Tibial artery (tissue), 4 donors: Measurements from ENCODE around the gene DGCR2.
"Not testable (repeated sequence)": the region's sequence is repeated elsewhere in the genome, so short reads cannot be mapped to it uniquely, and the experiment has no call there.

Source experiments
- DNase-seq, 2 donors: peaks; one replicate each; pipeline ENCODE4 v3.0.0-alpha.2; 2019
- H3K27ac ChIP-seq, 2 donors: fragments of 200-600 bp; sonication (generic) in 1 of 2; 1 replicate in 1 of 2; 2 replicates in 1 of 2; pipeline ENCODE4 v1.5.1; 2018 to 2019; ENCODE audit warnings: mild to moderate bottlenecking in 1 of 2
- H3K27me3 ChIP-seq, 2 donors: fragments of 200-600 bp; sonication (generic) in 1 of 2; one replicate each; pipeline versions ENCODE4 v1.5.1 to v1.6.0; 2016 to 2019
- H3K36me3 ChIP-seq, 3 donors: fragments of 200-600 bp; sonication (generic) in 2 of 3; one replicate each; pipeline ENCODE4 v1.5.1; 2016 to 2019; ENCODE audit warnings: mild to moderate bottlenecking in 2 of 3
- H3K4me1 ChIP-seq, 4 donors: fragments of 200-600 bp; sonication (generic) in 2 of 4; 1 replicate in 3 of 4; 2 replicates in 1 of 4; pipeline ENCODE4 v1.5.1; 2016 to 2019
- H3K4me3 ChIP-seq, 2 donors: fragments of 200-600 bp; sonication (generic) in 1 of 2; 1 replicate in 1 of 2; 2 replicates in 1 of 2; pipeline ENCODE4 v1.5.1; 2018 to 2019; ENCODE audit warnings: mild to moderate bottlenecking in 2 of 2
- H3K9me3 ChIP-seq, 3 donors: fragments of 200-600 bp; sonication (generic) in 1 of 3; one replicate each; pipeline ENCODE4 v1.5.1; 2016 to 2019
- CTCF ChIP-seq, 2 experiments: fragments of 200-600 bp in 1 of 2; fragments of 450-650 bp in 1 of 2; IDR thresholded peaks; one replicate each; pipeline ENCODE4 v1.5.1; 2017 to 2019; ENCODE audit warnings: antibody characterized with exemption in 2 of 2, mild to moderate bottlenecking in 1 of 2, moderate library complexity in 1 of 2
- intact Hi-C: fragments of 100-400 bp; cut with DNase I; formaldehyde crosslinking; loops from one replicate; pipeline ENCODE4 v1.15.0; 2023; ENCODE audit warnings: low total_unique reads

The DGCR2 gene

DNA sequence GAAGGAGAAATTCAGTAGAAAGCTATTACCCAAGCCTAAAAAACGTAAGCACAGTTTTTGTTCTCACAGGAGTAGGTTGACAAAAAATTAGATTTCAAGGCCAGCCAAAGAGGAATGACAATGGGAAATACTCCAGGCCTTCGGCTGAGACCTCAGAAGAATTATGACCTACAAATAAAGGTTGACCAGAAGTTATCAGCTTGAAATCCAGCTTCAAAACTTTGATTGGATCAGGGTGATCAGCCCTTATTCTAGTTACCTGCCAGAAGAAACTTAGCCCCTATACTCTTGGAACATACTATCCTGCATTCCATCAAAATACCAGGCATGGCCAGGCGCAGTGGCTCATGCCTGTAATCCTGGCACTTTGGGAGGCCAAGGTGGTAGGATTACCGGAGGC is 117.7 kb downstream of the DGCR2 start:
- Histone ChIP-seq H3K27ac (no peak overlapping the region), H3K9me3 (no peaks in the 10 kb centered on the region), H3K36me3 (no peaks in the 10 kb centered on the region), H3K27me3 (peaks cover 0 to 22% of the 10 kb centered on the region in 2 donors), H3K4me1 (no peaks in the 10 kb centered on the region), H3K4me3 (no peak overlapping the region)
- intact Hi-C loops = no loop called here
- TF ChIP-seq CTCF (IDR thresholded peaks at IDR 0.05) = no peak
- no peak for DNase-seq

- intact Hi-C loops = no loop called here
- H3K36me3 ChIP-seq = no peaks in the 10 kb centered on the region
- H3K27me3 ChIP-seq = peaks cover 0 to 22% of the 10 kb centered on the region in 2 donors
- no peak for TF ChIP-seq CTCF (IDR thresholded peaks at IDR 0.05)
- no peaks in the 10 kb centered on the region for H3K4me1 ChIP-seq
- no peak overlapping the region for H3K4me3 ChIP-seq
- no peak for DNase-seq
- no peak overlapping the region for H3K27ac ChIP-seq
- H3K9me3 ChIP-seq = no peaks in the 10 kb centered on the region
These were observed 118.7 kb downstream of the DGCR2 start for GRCh38 chr22:19003508-19003907.

DNA sequence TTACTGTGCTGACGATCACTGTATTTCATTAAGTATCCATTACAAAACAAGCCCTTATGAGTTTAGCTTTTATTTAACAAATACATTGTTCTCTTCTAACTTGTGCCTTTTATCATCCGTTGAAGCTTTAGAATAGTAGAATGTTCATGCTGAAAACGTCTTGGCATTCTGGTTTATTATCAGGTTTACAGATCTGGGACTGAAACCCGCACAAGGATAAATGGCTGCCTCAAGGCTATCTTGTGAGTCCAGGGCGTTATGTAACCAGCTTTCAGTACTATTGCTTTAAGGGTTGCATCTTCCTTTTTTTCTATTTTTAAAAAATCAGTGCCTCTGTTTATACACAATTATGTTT is 119.6 kb downstream of the DGCR2 start:
- H3K27me3 ChIP-seq = peaks cover 0 to 28% of the 10 kb centered on the region in 2 donors
- no peak for TF ChIP-seq CTCF (IDR thresholded peaks at IDR 0.05)
- intact Hi-C loops = no loop called here
- H3K27ac ChIP-seq = no peak overlapping the region
- H3K4me1 ChIP-seq = no peaks in the 10 kb centered on the region
- DNase-seq = no peak
- H3K9me3 ChIP-seq = no peaks in the 10 kb centered on the region
- no peak overlapping the region for H3K4me3 ChIP-seq
- H3K36me3 ChIP-seq = no peaks in the 10 kb centered on the region

DNA sequence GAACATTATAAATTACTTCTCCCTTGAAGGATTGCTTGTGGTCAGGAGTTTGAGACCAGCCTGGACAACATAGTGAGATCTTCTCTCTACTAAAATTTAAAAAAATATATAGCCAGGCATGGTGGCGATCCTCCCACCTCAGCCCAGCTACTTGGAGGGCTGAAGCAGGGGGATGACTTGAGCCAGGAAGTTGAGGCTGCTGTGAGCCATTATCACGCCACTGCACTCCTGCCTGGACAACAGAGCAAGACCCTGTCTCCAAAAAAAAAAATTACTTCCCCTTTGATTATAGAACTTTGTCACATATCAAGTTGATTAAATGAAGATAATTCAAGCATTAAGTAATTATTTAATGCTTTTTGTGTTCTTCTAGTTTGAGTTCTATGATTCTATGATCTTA is 121.0 kb downstream of the DGCR2 start:
- no peak for TF ChIP-seq CTCF (IDR thresholded peaks at IDR 0.05)
- H3K36me3 ChIP-seq = no peaks in the 10 kb centered on the region
- no peaks in the 10 kb centered on the region for H3K9me3 ChIP-seq
- H3K27me3 ChIP-seq = peaks cover 0 to 39% of the 10 kb centered on the region in 2 donors
- intact Hi-C loops = no loop called here
- H3K4me1 ChIP-seq = no peaks in the 10 kb centered on the region
- no peak overlapping the region for H3K4me3 ChIP-seq
- no peak for DNase-seq
- no peak overlapping the region for H3K27ac ChIP-seq

GRCh38 chr22:19000106-19000505 is 122.1 kb downstream of the DGCR2 start:
- H3K4me3 ChIP-seq, H3K27ac ChIP-seq, intact Hi-C loops, DNase-seq, H3K9me3 ChIP-seq, H3K4me1 ChIP-seq, H3K36me3 ChIP-seq: not testable (repeated sequence)
- peaks cover 0 to 44% of the 10 kb centered on the region in 2 donors for H3K27me3 ChIP-seq

- no peak for DNase-seq
- intact Hi-C loops = no loop called here
- Histone ChIP-seq H3K27ac (no peak overlapping the region), H3K9me3 (no peaks in the 10 kb centered on the region), H3K4me3 (no peak overlapping the region), H3K36me3 (no peaks in the 10 kb centered on the region), H3K27me3 (peaks cover 0 to 51% of the 10 kb centered on the region in 2 donors), H3K4me1 (no peaks in the 10 kb centered on the region)
- no peak for TF ChIP-seq CTCF (IDR thresholded peaks at IDR 0.05)
These were observed 122.8 kb downstream of the DGCR2 start for GRCh38 chr22:18999416-18999815.
